Stimulated activated CD8-positive, alpha-beta memory T cell treated with anti-CD3 and anti-CD28 coated beads, Interleukin-4, amount 100 ng/mL, for 4 hours (primary cell): ENCODE measurements around the gene LMF1.
"Not testable (repeated sequence)": the region's sequence is repeated elsewhere in the genome, so short reads cannot be mapped to it uniquely, and the experiment has no call there.

Experiments used
- DNase-seq, 2 donors: peaks; one replicate each; pipeline ENCODE4 v3.0.0-alpha.2; 2020; ENCODE audit warnings: low read depth in 2 of 2, low spot score in 1 of 2

The LMF1 gene

GRCh38 chr16:871562-872345, 99.0 kb downstream of the LMF1 start:
- no peak for DNase-seq

- no peak for DNase-seq
These were observed 99.8 kb downstream of the LMF1 start for GRCh38 chr16:870856-871561.

GRCh38 chr16:869823-870641, 100.8 kb downstream of the LMF1 start:
- DNase-seq, result no peak

- no peak for DNase-seq
These were observed 101.7 kb downstream of the LMF1 start for GRCh38 chr16:868846-869822.

GRCh38 chr16:868386-868755, 102.4 kb downstream of the LMF1 start:
- no peak for DNase-seq

- no peak for DNase-seq
These were observed 103.1 kb downstream of the LMF1 start for GRCh38 chr16:867421-868385.

GRCh38 chr16:866252-866896, 104.4 kb downstream of the LMF1 start:
- DNase-seq, result no peak

- no peak for DNase-seq
These were observed 105.8 kb downstream of the LMF1 start for GRCh38 chr16:865026-865425.

GRCh38 chr16:861446-861845, 109.3 kb downstream of the LMF1 start:
- no peak for DNase-seq

GRCh38 chr16:860891-861290, 109.9 kb downstream of the LMF1 start:
- no peak for DNase-seq

GRCh38 chr16:858971-859370, 111.8 kb downstream of the LMF1 start:
- not testable (repeated sequence) for DNase-seq

GRCh38 chr16:858441-858840, 112.3 kb downstream of the LMF1 start:
- not testable (repeated sequence) for DNase-seq

GRCh38 chr16:856811-857210, 114.0 kb downstream of the LMF1 start:
- no peak for DNase-seq

GRCh38 chr16:856101-856500, 114.7 kb downstream of the LMF1 start:
- DNase-seq, result no peak

- DNase-seq, result no peak
These were observed 115.3 kb downstream of the LMF1 start for GRCh38 chr16:855471-855870.

- DNase-seq, result no peak
These were observed 115.9 kb downstream of the LMF1 start for GRCh38 chr16:854808-855410.

- DNase-seq, result no peak
These were observed 116.6 kb downstream of the LMF1 start for GRCh38 chr16:853981-854807.

- no peak for DNase-seq
These were observed 117.5 kb downstream of the LMF1 start for GRCh38 chr16:853306-853705.
